ENCODE results near the gene PLXNB2.

DNA sequence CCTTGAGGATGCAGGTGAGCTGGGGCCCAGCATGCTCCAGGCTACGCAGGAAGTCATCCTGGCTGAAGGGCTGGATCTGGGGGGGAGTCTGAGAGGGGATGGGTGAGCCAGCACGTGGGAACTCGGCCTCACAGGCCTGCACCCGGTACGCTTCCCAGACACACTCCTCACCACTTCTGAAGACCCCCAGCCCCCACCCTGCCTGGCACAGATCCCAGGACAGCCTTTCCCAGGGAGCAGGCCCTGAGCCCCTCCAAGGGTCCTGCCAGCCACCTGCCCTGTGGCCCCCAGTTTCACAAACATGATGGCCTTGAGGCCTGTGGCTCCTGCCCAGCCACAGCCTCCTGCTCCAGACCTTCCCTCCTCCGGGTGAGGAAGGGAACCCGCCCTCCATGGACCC, 5.6 kb upstream of the PLXNB2 start:
- no peak for TF ChIP-seq ZFP3 (CRISPR knock-in tag; IDR thresholded peaks at IDR 0.05)
- TF ChIP-seq, protein P1, sequence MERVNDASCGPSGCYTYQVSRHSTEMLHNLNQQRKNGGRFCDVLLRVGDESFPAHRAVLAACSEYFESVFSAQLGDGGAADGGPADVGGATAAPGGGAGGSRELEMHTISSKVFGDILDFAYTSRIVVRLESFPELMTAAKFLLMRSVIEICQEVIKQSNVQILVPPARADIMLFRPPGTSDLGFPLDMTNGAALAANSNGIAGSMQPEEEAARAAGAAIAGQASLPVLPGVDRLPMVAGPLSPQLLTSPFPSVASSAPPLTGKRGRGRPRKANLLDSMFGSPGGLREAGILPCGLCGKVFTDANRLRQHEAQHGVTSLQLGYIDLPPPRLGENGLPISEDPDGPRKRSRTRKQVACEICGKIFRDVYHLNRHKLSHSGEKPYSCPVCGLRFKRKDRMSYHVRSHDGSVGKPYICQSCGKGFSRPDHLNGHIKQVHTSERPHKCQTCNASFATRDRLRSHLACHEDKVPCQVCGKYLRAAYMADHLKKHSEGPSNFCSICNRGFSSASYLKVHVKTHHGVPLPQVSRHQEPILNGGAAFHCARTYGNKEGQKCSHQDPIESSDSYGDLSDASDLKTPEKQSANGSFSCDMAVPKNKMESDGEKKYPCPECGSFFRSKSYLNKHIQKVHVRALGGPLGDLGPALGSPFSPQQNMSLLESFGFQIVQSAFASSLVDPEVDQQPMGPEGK (CRISPR knock-in tag; IDR thresholded peaks at IDR 0.05; ENCODE audit: borderline replicate concordance): no peak
- TF ChIP-seq, protein P2, sequence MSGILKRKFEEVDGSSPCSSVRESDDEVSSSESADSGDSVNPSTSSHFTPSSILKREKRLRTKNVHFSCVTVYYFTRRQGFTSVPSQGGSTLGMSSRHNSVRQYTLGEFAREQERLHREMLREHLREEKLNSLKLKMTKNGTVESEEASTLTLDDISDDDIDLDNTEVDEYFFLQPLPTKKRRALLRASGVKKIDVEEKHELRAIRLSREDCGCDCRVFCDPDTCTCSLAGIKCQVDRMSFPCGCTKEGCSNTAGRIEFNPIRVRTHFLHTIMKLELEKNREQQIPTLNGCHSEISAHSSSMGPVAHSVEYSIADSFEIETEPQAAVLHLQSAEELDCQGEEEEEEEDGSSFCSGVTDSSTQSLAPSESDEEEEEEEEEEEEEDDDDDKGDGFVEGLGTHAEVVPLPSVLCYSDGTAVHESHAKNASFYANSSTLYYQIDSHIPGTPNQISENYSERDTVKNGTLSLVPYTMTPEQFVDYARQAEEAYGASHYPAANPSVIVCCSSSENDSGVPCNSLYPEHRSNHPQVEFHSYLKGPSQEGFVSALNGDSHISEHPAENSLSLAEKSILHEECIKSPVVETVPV (CRISPR knock-in tag; IDR thresholded peaks at IDR 0.05): no peak
- TF ChIP-seq RARB (CRISPR knock-in tag; IDR thresholded peaks at IDR 0.05): no peak
- no peak for TF ChIP-seq GLIS3 (CRISPR knock-in tag; IDR thresholded peaks at IDR 0.05)
- TF ChIP-seq ISL1 (CRISPR knock-in tag; IDR thresholded peaks at IDR 0.05): no peak
- no peak for TF ChIP-seq CSDC2 (CRISPR knock-in tag; IDR thresholded peaks at IDR 0.05)
- no peak for TF ChIP-seq CREB5 (CRISPR knock-in tag; IDR thresholded peaks at IDR 0.05; ENCODE audit: low read depth)
- no peak for TF ChIP-seq ESRRG (CRISPR knock-in tag; IDR thresholded peaks at IDR 0.05)
